ENCODE results near the gene DYSF. TPM values are rescaled to one million over a fixed set of nuclear protein-coding genes. Genes with fewer than 3 reads are reported as not detected.

DYSF gene
- polyA plus RNA-seq, 1 donor from 2014 or later = 0.04 TPM

GRCh38 chr2:71532327-71532726, 79.0 kb downstream of the DYSF start:
- Histone ChIP-seq H3K27me3 (ENCODE audit: insufficient read depth, low read depth, low read length) (no peaks in the 10 kb centered on the region), H4K20me1 (ENCODE audit: insufficient read depth) (no peaks in the 10 kb centered on the region), H3F3A (ENCODE audit: insufficient read depth, low read length, poor library complexity, severe bottlenecking) (no peaks in the 10 kb centered on the region), H3K4me3 (ENCODE audit: low read length) (no peak overlapping the region), H3K27ac (ENCODE audit: low read length) (no peak overlapping the region), H3K9me2 (ENCODE audit: insufficient read depth, low read length) (no peaks in the 10 kb centered on the region), H3K79me2 (replicated peaks; ENCODE audit: insufficient read depth, low read length) (no peaks in the 10 kb centered on the region), H3K9ac (ENCODE audit: low read length) (no peak overlapping the region), H3K4me2 (ENCODE audit: low read length) (no peak overlapping the region), H3K36me3 (ENCODE audit: insufficient read depth, low read length) (no peaks in the 10 kb centered on the region), H2AFZ (ENCODE audit: low read depth, low read length) (no peak overlapping the region), H3K9me3 (ENCODE audit: low read length) (no peaks in the 10 kb centered on the region)
- TF ChIP-seq POLR2AphosphoS5 (IDR thresholded peaks at IDR 0.05) (no peak), TAF1 (IDR thresholded peaks at IDR 0.05; ENCODE audit: low read depth) (no peak), EP300 (conservative IDR thresholded peaks at IDR 0.05; ENCODE audit: poor library complexity, severe bottlenecking) (no peak), RAD21 (conservative IDR thresholded peaks at IDR 0.05) (no peak), EZH2 (IDR thresholded peaks at IDR 0.05; ENCODE audit: borderline replicate concordance, insufficient read depth, low read length, poor library complexity, severe bottlenecking) (no peak), SMC3 (conservative IDR thresholded peaks at IDR 0.05; ENCODE audit: poor library complexity) (no peak)
- TF ChIP-seq, protein P1, sequence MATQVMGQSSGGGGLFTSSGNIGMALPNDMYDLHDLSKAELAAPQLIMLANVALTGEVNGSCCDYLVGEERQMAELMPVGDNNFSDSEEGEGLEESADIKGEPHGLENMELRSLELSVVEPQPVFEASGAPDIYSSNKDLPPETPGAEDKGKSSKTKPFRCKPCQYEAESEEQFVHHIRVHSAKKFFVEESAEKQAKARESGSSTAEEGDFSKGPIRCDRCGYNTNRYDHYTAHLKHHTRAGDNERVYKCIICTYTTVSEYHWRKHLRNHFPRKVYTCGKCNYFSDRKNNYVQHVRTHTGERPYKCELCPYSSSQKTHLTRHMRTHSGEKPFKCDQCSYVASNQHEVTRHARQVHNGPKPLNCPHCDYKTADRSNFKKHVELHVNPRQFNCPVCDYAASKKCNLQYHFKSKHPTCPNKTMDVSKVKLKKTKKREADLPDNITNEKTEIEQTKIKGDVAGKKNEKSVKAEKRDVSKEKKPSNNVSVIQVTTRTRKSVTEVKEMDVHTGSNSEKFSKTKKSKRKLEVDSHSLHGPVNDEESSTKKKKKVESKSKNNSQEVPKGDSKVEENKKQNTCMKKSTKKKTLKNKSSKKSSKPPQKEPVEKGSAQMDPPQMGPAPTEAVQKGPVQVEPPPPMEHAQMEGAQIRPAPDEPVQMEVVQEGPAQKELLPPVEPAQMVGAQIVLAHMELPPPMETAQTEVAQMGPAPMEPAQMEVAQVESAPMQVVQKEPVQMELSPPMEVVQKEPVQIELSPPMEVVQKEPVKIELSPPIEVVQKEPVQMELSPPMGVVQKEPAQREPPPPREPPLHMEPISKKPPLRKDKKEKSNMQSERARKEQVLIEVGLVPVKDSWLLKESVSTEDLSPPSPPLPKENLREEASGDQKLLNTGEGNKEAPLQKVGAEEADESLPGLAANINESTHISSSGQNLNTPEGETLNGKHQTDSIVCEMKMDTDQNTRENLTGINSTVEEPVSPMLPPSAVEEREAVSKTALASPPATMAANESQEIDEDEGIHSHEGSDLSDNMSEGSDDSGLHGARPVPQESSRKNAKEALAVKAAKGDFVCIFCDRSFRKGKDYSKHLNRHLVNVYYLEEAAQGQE (IDR thresholded peaks at IDR 0.05; ENCODE audit: borderline replicate concordance) = no peak

- no peaks in the 10 kb centered on the region for H3K36me3 ChIP-seq (ENCODE audit: insufficient read depth, low read length)
- H3K4me3 ChIP-seq (ENCODE audit: low read length) = no peak overlapping the region
- H3K27me3 ChIP-seq (ENCODE audit: insufficient read depth, low read depth, low read length) = no peaks in the 10 kb centered on the region
- no peak overlapping the region for H3K4me2 ChIP-seq (ENCODE audit: low read length)
- H2AFZ ChIP-seq (ENCODE audit: low read depth, low read length) = no peak overlapping the region
- H3K9ac ChIP-seq (ENCODE audit: low read length) = no peak overlapping the region
- H3K27ac ChIP-seq (ENCODE audit: low read length) = no peak overlapping the region
- H3K9me2 ChIP-seq (ENCODE audit: insufficient read depth, low read length) = no peaks in the 10 kb centered on the region
- TF ChIP-seq SMC3 (conservative IDR thresholded peaks at IDR 0.05; ENCODE audit: poor library complexity) = no peak
- no peak for TF ChIP-seq CTCF (IDR thresholded peaks at IDR 0.05; ENCODE audit: poor library complexity, severe bottlenecking)
- no peak for TF ChIP-seq TAF1 (IDR thresholded peaks at IDR 0.05; ENCODE audit: low read depth)
- no peak for TF ChIP-seq EZH2 (IDR thresholded peaks at IDR 0.05; ENCODE audit: borderline replicate concordance, insufficient read depth, low read length, poor library complexity, severe bottlenecking)
- TF ChIP-seq MXI1 (conservative IDR thresholded peaks at IDR 0.05; ENCODE audit: poor library complexity, severe bottlenecking) = no peak
- TF ChIP-seq RAD21 (conservative IDR thresholded peaks at IDR 0.05) = no peak
- TF ChIP-seq EP300 (conservative IDR thresholded peaks at IDR 0.05; ENCODE audit: poor library complexity, severe bottlenecking) = no peak
- TF ChIP-seq, protein P1 (IDR thresholded peaks at IDR 0.05; ENCODE audit: borderline replicate concordance) = no peak
- no peak for TF ChIP-seq POLR2AphosphoS5 (IDR thresholded peaks at IDR 0.05)
- no peaks in the 10 kb centered on the region for H3K79me2 ChIP-seq (replicated peaks; ENCODE audit: insufficient read depth, low read length)
- H3K9me3 ChIP-seq (ENCODE audit: low read length) = no peaks in the 10 kb centered on the region
- no peaks in the 10 kb centered on the region for H3F3A ChIP-seq (ENCODE audit: insufficient read depth, low read length, poor library complexity, severe bottlenecking)
- no peaks in the 10 kb centered on the region for H4K20me1 ChIP-seq (ENCODE audit: insufficient read depth)
Observed at GRCh38 chr2:71534201-71534600, 80.8 kb downstream of the DYSF start.

Data from neural cell (in vitro differentiated cells).